Subcutaneous adipose tissue (tissue), 4 donors: ENCODE results near the gene AATK. TPM values are rescaled to one million over a fixed set of nuclear protein-coding genes. Genes with fewer than 3 reads are reported as not detected.

ENCODE experiments used
- total RNA-seq, 4 donors: library from RNA; depleted of rRNA; stranded (reverse); fragments of >200 nt; gene quantifications; one replicate each; pipeline ENCODE4 v1.1.0, GENCODE V29; 2016
- TF ChIP-seq, protein P1 (sequence below): fragments of 450-650 bp; IDR thresholded peaks from one replicate; pipeline ENCODE4 v1.5.1; 2016; ENCODE audit warnings: low read depth, mild to moderate bottlenecking, control low read depth, antibody characterized with exemption, moderate library complexity

Gene AATK
- total RNA-seq, 4 donors from 2014 or later = 1.0 to 2.0 (median 1.7) TPM

DNA sequence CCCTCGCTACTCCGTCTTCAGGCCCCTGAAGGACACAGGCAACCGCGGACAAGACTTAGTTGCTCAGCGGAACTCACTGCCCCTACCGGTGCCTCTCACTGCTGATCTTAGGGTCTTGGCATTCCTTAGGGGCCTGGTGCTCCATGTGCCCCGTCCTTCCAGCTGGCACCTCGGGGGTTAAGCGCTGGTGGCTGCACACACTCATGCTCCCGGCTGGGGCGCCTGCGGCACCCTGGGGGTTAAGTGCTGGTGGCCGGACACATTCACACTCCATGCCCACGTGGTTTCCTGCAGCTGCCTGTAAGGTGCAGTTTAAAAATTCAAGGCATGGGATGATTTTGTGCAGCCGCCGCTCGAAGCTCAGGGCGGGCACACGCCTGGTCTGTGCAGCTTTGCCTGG, 86.0 kb downstream of the AATK start:
- TF ChIP-seq, protein P1, sequence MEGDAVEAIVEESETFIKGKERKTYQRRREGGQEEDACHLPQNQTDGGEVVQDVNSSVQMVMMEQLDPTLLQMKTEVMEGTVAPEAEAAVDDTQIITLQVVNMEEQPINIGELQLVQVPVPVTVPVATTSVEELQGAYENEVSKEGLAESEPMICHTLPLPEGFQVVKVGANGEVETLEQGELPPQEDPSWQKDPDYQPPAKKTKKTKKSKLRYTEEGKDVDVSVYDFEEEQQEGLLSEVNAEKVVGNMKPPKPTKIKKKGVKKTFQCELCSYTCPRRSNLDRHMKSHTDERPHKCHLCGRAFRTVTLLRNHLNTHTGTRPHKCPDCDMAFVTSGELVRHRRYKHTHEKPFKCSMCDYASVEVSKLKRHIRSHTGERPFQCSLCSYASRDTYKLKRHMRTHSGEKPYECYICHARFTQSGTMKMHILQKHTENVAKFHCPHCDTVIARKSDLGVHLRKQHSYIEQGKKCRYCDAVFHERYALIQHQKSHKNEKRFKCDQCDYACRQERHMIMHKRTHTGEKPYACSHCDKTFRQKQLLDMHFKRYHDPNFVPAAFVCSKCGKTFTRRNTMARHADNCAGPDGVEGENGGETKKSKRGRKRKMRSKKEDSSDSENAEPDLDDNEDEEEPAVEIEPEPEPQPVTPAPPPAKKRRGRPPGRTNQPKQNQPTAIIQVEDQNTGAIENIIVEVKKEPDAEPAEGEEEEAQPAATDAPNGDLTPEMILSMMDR = no peak

- TF ChIP-seq, protein P1 = no peak
These were observed 89.8 kb downstream of the AATK start for GRCh38 chr17:81076141-81076679.

- TF ChIP-seq, protein P1 = no peak
These were observed 90.7 kb downstream of the AATK start for GRCh38 chr17:81075307-81075706.

DNA sequence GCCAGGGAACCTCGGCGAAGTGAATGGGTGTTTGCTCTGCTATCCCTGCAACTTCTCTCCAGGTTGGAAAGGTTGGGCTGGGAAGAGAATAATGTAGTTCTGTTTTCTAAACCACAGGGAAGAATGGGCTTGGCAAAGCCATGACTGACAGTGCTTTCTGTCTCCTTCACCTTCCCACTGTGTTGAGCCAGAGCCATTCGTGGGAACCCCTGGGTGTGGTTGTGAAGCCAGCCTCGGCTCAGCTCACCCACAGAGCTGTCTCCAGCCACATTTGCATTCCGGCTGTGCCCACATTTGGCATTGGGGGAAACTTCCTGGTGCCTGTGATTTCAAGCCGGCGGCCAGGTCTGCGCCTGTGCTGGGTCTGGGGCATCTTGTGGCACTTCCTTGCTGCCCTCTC, 91.1 kb downstream of the AATK start:
- TF ChIP-seq, protein P1 = no peak

- TF ChIP-seq, protein P1 = no peak
These were observed 91.8 kb downstream of the AATK start for GRCh38 chr17:81073967-81074839.

GRCh38 chr17:81071761-81072741, 94.0 kb downstream of the AATK start:
- TF ChIP-seq, protein P1 = no peak
